OCI-LY1 (cell line): ENCODE measurements around the gene DLG1.

Experiments used
- EZH2 ChIP-seq: fragments of 200-600 bp; sonication (generic), shearing (Covaris generic); IDR thresholded peaks from 2 replicates; pipeline ENCODE4 v1.8.0; 2017; ENCODE audit warnings: borderline replicate concordance, mixed run types, mild to moderate bottlenecking, antibody characterized with exemption, low read length, moderate library complexity, mixed read lengths
- TF ChIP-seq, protein P1 (sequence below): fragments of 200-600 bp; sonication (generic), shearing (Covaris generic); IDR thresholded peaks from 2 replicates; pipeline ENCODE4 v1.5.1; 2017; ENCODE audit warnings: mild to moderate bottlenecking, antibody characterized with exemption, low read length, moderate library complexity, mixed read lengths

DNA sequence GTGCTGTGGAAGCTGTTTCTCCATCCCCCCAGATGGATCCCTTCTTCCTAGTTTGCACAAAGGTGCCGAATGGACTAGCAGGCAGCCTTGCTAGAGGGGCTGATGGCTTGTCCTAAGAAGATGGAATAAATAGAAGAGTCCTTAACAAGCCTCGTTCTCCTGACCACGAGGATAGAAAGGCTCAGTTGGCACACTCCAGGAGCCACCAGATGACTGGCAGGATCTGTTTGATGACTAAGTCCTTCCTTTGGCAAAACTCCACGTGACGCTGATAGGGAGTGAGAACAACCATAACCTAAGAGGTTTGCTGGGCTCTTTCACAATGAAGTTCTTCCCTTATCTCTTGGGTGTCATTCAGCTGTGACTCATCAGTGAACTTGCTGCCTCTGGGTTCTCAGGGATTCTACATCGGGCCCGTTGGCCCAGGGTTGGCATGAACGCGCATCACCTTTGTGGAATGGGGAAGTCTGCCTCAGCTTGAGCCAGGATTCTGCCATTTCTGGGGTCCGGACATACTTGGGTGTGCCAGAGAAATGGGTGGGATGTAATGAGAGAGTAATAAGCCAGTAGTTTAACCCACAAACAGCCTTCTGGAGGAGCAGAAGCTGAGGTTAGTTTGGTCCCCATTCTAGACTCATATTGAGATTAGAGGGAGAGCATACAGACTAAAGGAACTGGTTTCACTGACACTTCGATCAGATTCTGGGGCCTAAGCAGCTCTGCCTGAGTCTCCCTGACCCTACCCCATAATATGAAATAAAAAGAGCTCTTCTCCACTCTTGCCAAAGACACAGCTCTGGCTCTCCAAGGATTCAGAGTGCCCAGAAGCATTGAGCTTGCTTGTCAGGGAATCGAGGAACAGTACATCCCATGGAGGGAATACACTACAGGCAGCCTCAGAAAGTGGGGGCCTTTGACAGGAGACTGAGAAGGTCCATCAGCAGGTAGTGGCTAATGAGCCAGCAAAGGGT, 266.8 kb downstream of the DLG1 start:
- TF ChIP-seq EZH2, result no peak
- TF ChIP-seq, protein P1, sequence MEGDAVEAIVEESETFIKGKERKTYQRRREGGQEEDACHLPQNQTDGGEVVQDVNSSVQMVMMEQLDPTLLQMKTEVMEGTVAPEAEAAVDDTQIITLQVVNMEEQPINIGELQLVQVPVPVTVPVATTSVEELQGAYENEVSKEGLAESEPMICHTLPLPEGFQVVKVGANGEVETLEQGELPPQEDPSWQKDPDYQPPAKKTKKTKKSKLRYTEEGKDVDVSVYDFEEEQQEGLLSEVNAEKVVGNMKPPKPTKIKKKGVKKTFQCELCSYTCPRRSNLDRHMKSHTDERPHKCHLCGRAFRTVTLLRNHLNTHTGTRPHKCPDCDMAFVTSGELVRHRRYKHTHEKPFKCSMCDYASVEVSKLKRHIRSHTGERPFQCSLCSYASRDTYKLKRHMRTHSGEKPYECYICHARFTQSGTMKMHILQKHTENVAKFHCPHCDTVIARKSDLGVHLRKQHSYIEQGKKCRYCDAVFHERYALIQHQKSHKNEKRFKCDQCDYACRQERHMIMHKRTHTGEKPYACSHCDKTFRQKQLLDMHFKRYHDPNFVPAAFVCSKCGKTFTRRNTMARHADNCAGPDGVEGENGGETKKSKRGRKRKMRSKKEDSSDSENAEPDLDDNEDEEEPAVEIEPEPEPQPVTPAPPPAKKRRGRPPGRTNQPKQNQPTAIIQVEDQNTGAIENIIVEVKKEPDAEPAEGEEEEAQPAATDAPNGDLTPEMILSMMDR, result no peak
